Stimulated activated naive CD8-positive, alpha-beta T cell treated with anti-CD3 and anti-CD28 coated beads, Interleukin-15, Interleukin-2, amounts not matched to agents 100 ng/mL and 50 ng/mL, for 24 hours (primary cell): Measurements from ENCODE around the gene MRPS10.
"Not testable (repeated sequence)": the region's sequence is repeated elsewhere in the genome, so short reads cannot be mapped to it uniquely, and the experiment has no call there.

Experiments used
- H3K27ac Mint-ChIP-seq: one replicate; pipeline ENCODE4 v1.8.0; 2021; ENCODE audit warnings: mild to moderate bottlenecking, mixed read lengths
- H3K27me3 Mint-ChIP-seq: one replicate; pipeline ENCODE4 v1.8.0; 2021; ENCODE audit warnings: mixed read lengths
- H3K36me3 Mint-ChIP-seq: one replicate; pipeline ENCODE4 v1.8.0; 2021; ENCODE audit warnings: low read depth, mixed read lengths
- H3K4me1 Mint-ChIP-seq: one replicate; pipeline ENCODE4 v1.8.0; 2021; ENCODE audit warnings: low read depth, mixed read lengths
- H3K4me3 Mint-ChIP-seq: one replicate; pipeline ENCODE4 v1.8.0; 2021; ENCODE audit warnings: mild to moderate bottlenecking, mixed read lengths
- H3K9me3 Mint-ChIP-seq: one replicate; pipeline ENCODE4 v1.8.0; 2021; ENCODE audit warnings: mixed read lengths

MRPS10 gene

DNA sequence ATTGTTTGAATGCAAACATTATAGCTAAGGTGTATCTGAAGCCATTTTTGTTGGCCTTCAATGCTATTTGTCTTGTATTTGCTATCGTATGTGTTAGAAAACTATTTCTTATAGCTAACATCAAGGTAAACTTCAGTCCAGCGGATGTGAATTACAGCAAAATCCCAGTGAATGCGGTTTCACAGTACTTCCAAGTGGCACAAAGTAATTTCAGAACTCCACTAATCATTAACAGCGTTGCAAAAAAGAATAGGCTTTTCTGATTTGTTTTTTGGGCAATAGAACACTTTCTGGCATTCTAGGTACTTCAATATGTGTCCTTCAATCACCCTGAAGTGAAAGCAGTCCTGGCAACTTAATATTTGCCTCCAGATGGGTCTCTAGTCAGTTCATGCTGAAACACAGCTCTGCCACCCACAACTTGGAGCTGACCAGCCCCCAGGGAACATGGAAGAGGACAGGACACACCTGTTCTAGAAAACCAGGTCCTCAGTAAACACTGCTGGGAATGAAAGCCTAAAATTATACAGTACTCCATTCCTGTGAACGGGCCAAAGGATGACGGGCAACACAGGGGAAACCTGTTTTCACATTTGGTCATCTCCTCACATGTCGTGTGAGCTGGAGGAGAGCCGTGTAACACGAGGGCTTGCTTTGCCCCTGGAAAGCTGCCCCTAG is 9.7 kb upstream of the MRPS10 start:
- Mint-ChIP-seq H3K4me3 (no peak overlapping the region), H3K27me3 (no peaks in the 10 kb centered on the region), H3K4me1 (peaks cover 22% of the 10 kb centered on the region), H3K9me3 (no peaks in the 10 kb centered on the region), H3K36me3 (no peaks in the 10 kb centered on the region), H3K27ac (no peak overlapping the region)

DNA sequence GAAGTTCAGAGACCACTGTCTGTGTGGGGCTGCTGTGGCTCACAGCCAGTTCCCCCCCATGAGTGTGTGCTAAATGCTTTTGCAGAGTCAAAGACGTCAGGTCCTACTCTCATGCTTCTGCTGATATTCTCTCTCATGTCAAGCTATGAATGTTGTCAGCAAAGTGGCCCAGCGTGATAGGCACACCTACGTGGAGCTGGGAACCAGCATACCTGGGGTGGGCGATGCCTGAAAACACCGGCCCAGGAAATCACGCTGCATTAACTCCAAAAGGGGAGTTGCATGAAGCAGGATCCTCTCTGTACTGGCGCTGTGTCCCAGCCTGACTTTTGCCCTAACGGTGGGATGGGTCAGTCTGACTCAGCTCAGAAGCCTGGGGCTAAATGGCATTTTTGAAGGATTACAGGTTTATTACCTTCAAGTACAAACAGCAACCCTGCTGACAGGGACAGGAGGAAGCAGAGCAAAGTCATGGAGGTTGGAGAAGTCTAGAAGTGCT is 9.0 kb upstream of the MRPS10 start:
- H3K9me3 Mint-ChIP-seq, result no peaks in the 10 kb centered on the region

DNA sequence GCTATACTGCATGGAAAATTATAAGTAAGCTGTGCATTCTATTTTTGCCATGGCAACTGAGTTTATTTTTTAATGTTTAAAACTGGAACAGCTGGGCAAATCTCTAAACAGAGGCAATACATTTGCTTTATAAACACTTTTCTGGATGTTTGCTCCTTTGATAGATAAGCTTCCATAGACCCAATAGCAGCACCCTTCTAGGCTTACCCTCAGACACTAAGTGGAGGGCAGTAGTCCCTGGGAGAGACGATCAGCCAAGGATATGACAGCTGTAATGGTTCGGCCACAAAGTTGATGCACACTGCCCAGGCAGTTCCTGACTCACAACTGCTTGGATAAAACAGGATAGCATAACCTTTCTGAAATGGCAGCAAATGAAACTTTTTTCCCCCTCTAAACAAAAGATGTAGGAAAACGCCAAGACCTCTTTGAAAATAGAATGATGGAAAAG is 8.5 kb upstream of the MRPS10 start:
- no peaks in the 10 kb centered on the region for H3K9me3 Mint-ChIP-seq
- no peaks in the 10 kb centered on the region for H3K36me3 Mint-ChIP-seq
- no peaks in the 10 kb centered on the region for H3K27me3 Mint-ChIP-seq
- no peak overlapping the region for H3K4me3 Mint-ChIP-seq
- peaks cover 25% of the 10 kb centered on the region for H3K4me1 Mint-ChIP-seq
- H3K27ac Mint-ChIP-seq, result peak overlapping the region; percentile 55

More for the DNA sequence above, 9.0 kb upstream of the MRPS10 start:
- H3K4me1 Mint-ChIP-seq, result peaks cover 22% of the 10 kb centered on the region
- H3K4me3 Mint-ChIP-seq, result no peak overlapping the region
- no peaks in the 10 kb centered on the region for H3K27me3 Mint-ChIP-seq
- peak overlapping the region; percentile 55 for H3K27ac Mint-ChIP-seq
- H3K36me3 Mint-ChIP-seq, result no peaks in the 10 kb centered on the region

DNA sequence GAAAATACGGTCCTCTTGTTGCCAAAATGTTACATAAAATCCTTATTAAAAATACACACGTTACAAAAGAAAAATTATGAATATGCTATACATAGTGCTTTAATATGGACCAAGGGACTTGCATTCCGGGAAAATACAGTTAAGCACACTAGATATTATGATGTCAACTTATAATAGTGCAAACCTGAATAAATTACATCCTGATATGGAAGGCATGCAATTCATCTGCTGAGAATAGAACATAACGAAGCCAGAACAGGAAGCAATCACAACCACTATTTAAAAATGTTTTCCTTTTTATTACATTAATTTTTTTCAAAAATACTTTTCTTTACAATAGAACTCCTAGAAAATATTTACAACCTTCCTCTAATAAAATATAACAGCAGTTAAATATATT is 7.8 kb upstream of the MRPS10 start:
- H3K4me1 Mint-ChIP-seq, result peaks cover 28% of the 10 kb centered on the region
- H3K36me3 Mint-ChIP-seq, result no peaks in the 10 kb centered on the region
- no peak overlapping the region for H3K27ac Mint-ChIP-seq
- H3K27me3 Mint-ChIP-seq, result no peaks in the 10 kb centered on the region
- no peak overlapping the region for H3K4me3 Mint-ChIP-seq
- no peaks in the 10 kb centered on the region for H3K9me3 Mint-ChIP-seq

DNA sequence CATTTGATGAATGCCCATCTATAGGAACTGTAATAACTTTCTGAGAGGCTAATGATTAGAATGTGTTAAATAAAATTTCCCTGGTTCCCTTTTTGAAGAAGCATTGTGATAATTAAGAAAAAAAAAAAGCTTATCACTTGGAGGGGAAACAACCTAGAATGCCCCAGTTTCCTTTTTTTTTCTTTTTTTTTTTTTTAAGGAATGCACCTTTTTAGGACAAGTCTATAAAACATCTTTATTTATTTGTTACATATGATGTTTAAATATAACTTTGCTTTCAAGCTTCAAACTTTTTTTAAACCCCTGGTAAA is 7.3 kb upstream of the MRPS10 start:
- no peak overlapping the region for H3K4me3 Mint-ChIP-seq
- H3K36me3 Mint-ChIP-seq, result no peaks in the 10 kb centered on the region
- no peaks in the 10 kb centered on the region for H3K27me3 Mint-ChIP-seq
- H3K4me1 Mint-ChIP-seq, result peaks cover 23% of the 10 kb centered on the region
- peak overlapping the region; percentile 63 for H3K27ac Mint-ChIP-seq
- no peaks in the 10 kb centered on the region for H3K9me3 Mint-ChIP-seq

DNA sequence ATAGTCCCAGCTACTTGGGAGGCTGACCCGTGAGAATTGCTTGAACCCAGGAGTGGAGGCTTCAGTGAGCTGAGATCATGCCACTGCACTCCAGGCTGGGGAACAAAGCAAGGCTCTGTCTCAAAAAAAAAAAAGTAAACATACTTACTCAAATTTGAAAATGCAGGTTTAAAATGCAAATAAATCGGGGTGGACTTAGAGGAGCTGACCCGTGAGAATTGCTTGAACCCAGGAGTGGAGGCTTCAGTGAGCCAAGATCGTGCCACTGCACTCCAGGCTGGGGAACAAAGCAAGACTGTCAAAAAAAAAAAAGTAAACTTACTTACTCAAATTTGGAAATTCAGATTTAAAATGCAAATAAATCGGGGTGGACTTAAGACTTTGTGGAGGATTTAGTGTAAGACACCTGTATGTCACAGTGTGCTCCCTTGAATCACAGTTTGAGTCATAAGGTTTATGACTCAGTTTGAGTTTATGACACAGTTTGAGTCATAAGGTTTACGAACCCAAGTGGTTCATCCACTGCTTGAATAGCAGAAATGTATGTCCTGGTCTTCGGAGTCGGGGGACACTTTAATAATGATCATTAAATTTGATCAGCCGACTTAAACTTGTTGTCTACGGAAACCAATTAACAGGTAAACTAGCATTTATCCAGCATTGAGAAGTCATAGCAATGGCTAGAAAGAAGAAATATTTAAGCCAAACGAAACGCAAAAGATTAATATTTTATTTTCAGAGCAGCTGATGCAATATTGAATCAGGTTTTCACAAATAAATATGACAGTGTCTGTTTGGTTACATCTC is 6.8 kb upstream of the MRPS10 start:
- Mint-ChIP-seq H3K4me1 (peaks cover 22% of the 10 kb centered on the region), H3K27me3 (no peaks in the 10 kb centered on the region), H3K36me3 (no peaks in the 10 kb centered on the region), H3K27ac (peak overlapping the region; percentile 78), H3K4me3 (peak overlapping the region; percentile 54), H3K9me3 (no peaks in the 10 kb centered on the region)

DNA sequence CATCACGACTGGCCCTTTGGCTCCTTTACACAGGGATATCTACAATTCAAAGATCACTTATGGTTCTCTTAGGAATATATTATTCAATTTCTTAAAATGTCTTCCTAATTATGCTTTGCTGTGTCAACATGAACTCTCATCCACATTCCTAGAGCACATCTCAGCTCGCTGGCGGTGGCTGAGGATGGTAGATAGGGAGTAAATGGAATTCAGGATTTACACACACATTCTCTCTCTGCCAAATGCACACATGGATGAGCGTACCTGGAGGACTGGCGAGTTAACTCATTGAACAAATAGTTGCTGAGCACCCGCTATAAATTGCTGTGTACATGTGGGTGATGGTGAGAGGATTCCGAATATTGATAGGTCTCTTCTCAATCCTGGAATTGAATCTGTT is 4.8 kb upstream of the MRPS10 start:
- Mint-ChIP-seq H3K27ac (no peak overlapping the region), H3K9me3 (no peaks in the 10 kb centered on the region), H3K36me3 (peaks cover 2% of the 10 kb centered on the region), H3K4me1 (peaks cover 29% of the 10 kb centered on the region), H3K4me3 (no peak overlapping the region), H3K27me3 (no peaks in the 10 kb centered on the region)

DNA sequence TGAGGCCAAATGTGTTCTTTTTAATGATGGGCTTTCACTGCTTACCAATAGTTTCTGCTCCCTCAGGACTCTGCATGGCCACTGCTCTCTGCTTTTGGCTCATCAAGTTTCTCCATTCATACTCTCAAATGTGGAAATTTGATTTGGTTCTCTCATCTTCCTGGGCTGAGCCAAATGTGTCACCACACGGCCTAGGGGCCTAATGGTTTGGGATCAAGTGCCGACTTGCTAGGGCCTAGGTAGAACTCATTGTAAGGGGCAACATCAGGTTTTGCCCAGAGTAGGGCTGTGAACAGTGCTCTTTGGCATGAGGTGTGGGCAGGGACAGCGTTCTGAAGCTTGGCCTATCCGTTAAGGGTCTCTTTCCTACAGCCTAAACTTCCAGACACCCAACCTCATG is 3.9 kb upstream of the MRPS10 start:
- H3K36me3 Mint-ChIP-seq, result peaks cover 3% of the 10 kb centered on the region
- no peaks in the 10 kb centered on the region for H3K9me3 Mint-ChIP-seq
- no peak overlapping the region for H3K4me3 Mint-ChIP-seq
- H3K27me3 Mint-ChIP-seq, result no peaks in the 10 kb centered on the region
- H3K4me1 Mint-ChIP-seq, result peaks cover 33% of the 10 kb centered on the region
- H3K27ac Mint-ChIP-seq, result no peak overlapping the region

DNA sequence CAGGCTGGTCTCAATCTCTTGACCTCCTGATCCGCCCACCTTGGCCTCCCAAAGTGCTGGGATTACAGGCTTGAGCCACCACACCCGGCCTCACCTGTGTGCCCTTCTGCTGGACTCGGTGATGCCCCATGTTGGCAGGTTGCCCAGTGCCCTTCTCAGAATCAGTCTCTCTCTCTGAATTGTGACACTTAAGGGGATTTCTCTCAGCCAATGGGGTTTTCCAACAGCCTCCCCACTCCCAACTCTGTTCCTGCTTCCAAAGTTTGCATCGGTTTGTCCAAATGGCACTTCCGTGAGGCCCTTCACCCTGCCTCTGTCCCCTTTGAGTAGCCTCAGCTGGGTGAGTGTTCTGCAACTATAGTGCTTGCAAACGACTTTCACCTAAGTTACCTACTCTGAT is 3.1 kb upstream of the MRPS10 start:
- Mint-ChIP-seq H3K9me3 (no peaks in the 10 kb centered on the region), H3K36me3 (peaks cover 3% of the 10 kb centered on the region), H3K4me1 (peaks cover 41% of the 10 kb centered on the region), H3K27ac (no peak overlapping the region), H3K4me3 (no peak overlapping the region), H3K27me3 (no peaks in the 10 kb centered on the region)

DNA sequence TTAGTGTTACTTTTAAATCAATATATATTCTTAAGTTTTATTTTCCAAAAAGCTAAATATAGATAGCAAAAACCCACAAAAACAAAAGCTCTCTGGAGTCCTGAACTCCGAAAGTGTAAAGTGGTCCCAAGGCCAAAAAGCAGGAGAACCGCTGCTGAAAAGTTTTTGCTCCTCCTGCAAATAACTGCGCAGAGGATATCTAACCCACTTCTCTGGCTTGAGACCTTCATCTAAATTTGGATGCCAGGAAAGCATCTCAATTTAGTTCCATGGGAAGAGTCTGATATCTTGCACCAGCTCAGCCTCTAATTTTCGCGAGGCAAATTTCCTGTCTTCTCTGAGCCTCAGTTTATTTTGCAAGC is 523 bp downstream of the MRPS10 start:
- peak overlapping the region; percentile 98 for H3K27ac Mint-ChIP-seq
- H3K36me3 Mint-ChIP-seq, result peaks cover 28% of the 10 kb centered on the region

DNA sequence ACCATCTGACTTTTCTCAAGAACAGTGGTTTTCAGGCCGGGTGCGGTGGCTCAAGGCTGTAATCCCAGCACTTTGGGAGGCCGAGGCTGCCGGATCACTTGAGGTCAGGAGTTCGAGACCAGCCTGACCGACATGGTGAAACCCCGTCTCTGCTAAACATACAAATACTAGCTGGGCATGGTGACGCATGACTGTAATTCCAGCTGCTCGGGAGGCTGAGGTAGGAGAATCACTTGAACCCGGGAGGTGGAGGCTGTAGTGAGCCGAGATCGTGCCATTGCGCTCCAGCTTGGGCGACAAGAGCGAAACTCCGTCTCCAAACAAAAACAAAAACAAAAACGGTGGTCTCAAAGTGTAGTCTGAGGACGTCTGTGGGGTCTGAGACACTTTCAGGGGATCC is 1.2 kb downstream of the MRPS10 start:
- H3K9me3 Mint-ChIP-seq, result not testable (repeated sequence)

More for the DNA sequence above, 523 bp downstream of the MRPS10 start:
- H3K4me3 Mint-ChIP-seq, result peak overlapping the region; percentile 97
- H3K9me3 Mint-ChIP-seq, result no peaks in the 10 kb centered on the region
- no peaks in the 10 kb centered on the region for H3K27me3 Mint-ChIP-seq
- H3K4me1 Mint-ChIP-seq, result peaks cover 45% of the 10 kb centered on the region

DNA sequence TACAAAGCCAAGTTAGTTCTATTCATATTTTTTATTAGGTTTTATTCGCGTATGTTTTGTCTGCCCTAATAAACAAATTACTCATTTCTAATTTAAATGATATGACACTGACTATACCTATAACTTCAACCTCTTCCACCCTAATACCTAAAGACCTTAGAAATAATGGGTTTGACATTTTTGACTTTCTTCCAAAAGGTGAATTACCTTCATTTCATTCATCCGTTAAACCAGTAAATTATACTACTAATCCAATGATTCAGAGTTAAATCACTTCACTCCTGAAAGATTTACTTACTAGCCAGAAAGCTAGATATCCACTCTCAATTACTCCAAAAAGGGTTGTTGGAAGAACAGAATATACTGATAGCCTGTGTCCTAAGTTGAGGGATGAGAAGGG is 5.2 kb downstream of the MRPS10 start:
- H3K9me3 Mint-ChIP-seq, result no peaks in the 10 kb centered on the region

More for the DNA sequence above, 1.2 kb downstream of the MRPS10 start:
- Mint-ChIP-seq H3K27ac (peak overlapping the region; percentile 70), H3K4me3 (peak overlapping the region; percentile 97), H3K4me1 (peaks cover 43% of the 10 kb centered on the region), H3K36me3 (peaks cover 33% of the 10 kb centered on the region)
- not testable (repeated sequence) for H3K27me3 Mint-ChIP-seq

DNA sequence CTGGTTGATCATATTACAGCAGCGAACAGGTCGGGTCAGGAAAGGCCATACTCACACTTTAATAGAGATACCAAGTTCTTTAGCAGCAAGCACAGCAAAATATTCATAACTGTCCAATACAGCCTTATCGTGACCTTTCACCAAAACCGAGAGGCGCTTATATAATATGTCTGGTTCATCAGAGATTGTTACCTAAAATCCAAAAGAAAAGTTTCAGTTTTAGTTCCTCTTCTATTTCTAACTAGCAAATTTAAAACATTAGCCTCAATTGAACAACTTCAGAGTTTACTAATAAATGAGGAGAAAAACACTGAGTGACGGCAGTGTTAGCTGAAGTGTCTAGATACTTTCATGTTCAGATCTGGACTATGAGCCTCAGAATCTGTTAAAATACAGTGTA is 5.9 kb downstream of the MRPS10 start:
- Mint-ChIP-seq H3K36me3 (peaks cover 69% of the 10 kb centered on the region), H3K9me3 (no peaks in the 10 kb centered on the region), H3K4me3 (no peak overlapping the region), H3K27me3 (no peaks in the 10 kb centered on the region), H3K4me1 (peaks cover 37% of the 10 kb centered on the region), H3K27ac (no peak overlapping the region)

More for the DNA sequence above, 5.2 kb downstream of the MRPS10 start:
- Mint-ChIP-seq H3K27ac (no peak overlapping the region), H3K4me1 (peaks cover 39% of the 10 kb centered on the region), H3K36me3 (peaks cover 66% of the 10 kb centered on the region), H3K27me3 (no peaks in the 10 kb centered on the region), H3K4me3 (no peak overlapping the region)

DNA sequence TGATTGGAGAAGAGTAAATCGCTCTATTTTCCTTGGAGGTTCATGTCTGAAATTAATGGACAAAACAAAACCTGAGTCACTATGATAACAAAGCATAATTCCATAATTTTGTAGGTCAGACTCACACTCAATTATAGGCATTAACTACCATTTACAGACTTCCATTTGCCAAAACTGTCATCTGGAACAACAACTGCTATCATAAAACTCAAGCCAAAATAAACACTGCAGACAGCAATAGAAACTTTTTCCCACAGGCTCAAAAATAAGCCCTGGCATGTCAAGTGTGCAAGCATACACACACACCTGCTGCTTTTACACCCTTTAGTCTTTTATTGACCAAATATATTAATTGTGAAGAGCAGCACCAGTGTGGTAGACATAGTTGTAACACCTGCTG is 7.1 kb downstream of the MRPS10 start:
- Mint-ChIP-seq H3K36me3 (peaks cover 73% of the 10 kb centered on the region), H3K4me1 (peaks cover 25% of the 10 kb centered on the region), H3K27me3 (no peaks in the 10 kb centered on the region), H3K27ac (peak overlapping the region; percentile 26), H3K9me3 (no peaks in the 10 kb centered on the region), H3K4me3 (no peak overlapping the region)

DNA sequence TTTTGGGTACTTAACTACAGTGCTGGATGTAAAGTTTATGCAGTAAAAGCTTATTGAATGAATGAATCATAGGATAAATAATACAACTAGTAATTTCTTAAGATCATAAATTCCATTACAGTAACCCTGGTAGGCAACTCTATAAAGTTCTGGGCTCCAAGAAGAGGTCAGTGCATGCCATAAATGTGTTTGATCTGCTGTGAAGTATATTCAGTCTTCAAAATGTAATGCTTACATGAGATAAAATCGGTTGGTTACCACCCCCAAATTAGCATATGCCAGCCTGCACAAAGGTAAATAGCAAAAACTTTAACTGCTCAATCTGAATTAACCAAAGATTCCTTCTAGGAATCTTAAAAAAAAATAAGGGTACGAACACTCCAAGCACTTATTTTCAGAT is 10.1 kb downstream of the MRPS10 start:
- H3K4me3 Mint-ChIP-seq, result not testable (repeated sequence)
- H3K36me3 Mint-ChIP-seq, result peaks cover 71% of the 10 kb centered on the region

More for the DNA sequence above, 10.1 kb downstream of the MRPS10 start:
- not testable (repeated sequence) for H3K27me3 Mint-ChIP-seq, H3K4me1 Mint-ChIP-seq, H3K27ac Mint-ChIP-seq, H3K9me3 Mint-ChIP-seq
